MM.1S (cell line): ENCODE data around the gene EVA1B.

Experiments used
- CTCF ChIP-seq: fragments of 300-600 bp; sonication (generic); IDR thresholded peaks from 2 replicates; pipeline ENCODE4 v1.5.1; 2016; ENCODE audit warnings: antibody characterized with exemption, low read length, mixed read lengths
- EZH2 ChIP-seq: fragments of 300-600 bp; sonication (generic); optimal IDR thresholded peaks from 2 replicates; pipeline ENCODE3; 2017; ENCODE audit warnings: low read depth, mild to moderate bottlenecking, antibody characterized with exemption, low read length, mixed read lengths

- TF ChIP-seq CTCF (no peak), EZH2 (no peak)
These were observed 2.1 kb downstream of the EVA1B start for GRCh38 chr1:36321119-36321951.
